GM18498 (cell line): ENCODE results near the gene BCAS4.
"Not testable (repeated sequence)": the region's sequence is repeated elsewhere in the genome, so short reads cannot be mapped to it uniquely, and the experiment has no call there.

Experiments
- ATAC-seq: cut with Tn5 transposase; IDR thresholded peaks from one replicate; pipeline ENCODE4 v1.9.1; 2021; ENCODE audit warnings: mild to moderate bottlenecking, moderate library complexity; ENCODE audit not compliant: unreplicated experiment

Gene BCAS4, protein sequence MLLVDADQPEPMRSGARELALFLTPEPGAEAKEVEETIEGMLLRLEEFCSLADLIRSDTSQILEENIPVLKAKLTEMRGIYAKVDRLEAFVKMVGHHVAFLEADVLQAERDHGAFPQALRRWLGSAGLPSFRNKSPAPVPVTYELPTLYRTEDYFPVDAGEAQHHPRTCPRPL

DNA sequence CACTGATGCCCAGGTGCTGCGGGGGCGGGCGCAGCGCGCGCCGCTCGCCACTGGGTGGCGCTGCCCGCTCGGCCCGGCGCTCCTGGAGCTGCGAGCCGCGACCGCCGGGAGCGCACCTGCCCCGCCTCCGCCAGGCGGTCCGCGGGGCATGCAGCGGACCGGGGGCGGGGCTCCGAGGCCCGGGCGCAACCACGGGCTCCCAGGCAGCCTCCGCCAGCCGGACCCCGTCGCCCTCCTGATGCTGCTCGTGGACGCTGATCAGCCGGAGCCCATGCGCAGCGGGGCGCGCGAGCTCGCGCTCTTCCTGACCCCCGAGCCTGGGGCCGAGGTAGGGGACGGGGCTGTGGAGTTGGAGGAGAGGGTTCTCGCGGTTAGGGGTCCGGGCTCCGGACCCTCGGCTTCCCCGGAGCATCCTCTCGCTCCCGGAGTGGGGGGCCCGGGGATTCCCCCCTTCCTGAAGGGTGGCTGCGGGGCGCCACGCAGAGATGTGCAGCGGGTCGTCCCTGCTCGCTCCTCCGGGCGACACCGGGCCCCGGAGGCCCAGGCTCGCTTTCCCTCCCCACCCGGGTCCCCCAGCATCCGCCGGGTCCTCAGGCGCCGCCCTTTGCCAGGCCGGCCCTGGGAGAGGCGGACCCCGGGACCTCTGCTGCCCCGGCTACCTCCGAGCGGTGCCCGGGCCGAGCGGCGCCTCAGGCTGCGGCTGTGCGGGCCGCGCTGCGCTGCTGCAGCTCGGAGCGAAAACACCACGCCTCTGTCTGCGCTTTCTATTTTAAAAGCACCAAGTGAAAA is at the start of gene BCAS4:
BCAS4 (plus strand) TSS at position 216 of the 789 bp plus-strand sequence; CDS start at position 239, 23 bp downstream.
- ATAC-seq = peak; percentile 82

DNA sequence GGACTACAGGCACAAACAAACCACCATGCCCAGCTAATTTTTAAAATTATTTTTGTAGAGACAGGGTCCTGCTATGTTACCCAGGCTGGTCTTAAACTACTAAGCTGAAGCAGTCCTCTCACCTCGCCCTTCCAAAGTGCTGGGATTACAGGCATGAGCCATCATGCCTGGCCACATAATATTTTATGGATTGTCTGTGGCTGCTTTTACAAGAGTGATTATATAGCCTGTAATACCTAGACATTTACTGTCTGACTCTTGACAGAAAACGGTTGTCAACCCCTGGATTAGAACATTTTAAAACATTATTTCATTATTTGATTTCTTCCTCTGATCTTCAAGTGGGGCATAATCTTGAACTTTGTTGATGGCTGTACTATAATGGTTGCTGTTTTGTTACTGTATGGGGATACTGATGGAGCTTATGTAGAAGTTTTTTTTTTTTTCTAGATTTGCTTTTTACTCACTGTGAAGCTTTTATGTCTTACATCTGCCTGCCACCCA is 49.2 kb upstream of the BCAS4 start:
- ATAC-seq = no peak

DNA sequence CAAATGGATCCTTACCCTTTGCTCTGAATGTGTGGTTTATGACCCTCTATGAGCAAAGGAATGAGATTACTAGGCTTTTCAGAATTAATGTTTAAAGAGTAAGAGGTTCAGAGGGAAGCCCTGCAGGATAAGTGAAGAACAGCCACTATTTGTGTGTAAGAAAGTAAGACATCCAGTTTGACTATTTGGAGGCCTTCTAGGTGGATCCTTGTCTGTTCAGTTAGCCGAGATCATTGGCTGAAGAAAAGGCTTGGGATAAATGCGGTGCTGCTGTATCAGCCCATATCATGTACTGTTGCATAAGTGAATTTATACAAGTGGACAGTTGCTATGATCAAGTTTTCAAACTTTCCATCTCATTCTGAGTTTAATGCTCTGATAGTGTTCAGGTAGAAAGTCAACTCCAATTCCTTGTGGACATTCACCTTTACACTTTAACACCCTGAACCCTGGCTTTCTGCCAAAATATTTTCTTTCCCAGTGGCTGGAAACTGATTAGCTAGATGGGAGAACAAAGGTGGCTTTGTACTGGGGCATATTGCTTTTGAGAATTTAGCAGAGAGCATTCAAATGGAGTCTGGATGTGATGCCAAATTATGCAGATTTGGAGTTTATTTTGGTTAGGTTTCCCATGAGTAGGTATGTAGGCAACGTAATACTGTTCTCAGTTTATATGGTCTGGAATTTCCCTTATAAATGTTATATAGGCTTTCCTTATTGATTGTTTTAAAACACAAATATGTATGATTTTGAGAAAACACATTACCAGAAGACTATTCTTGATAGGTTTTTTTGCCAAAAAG is 48.5 kb upstream of the BCAS4 start:
- no peak for ATAC-seq

DNA sequence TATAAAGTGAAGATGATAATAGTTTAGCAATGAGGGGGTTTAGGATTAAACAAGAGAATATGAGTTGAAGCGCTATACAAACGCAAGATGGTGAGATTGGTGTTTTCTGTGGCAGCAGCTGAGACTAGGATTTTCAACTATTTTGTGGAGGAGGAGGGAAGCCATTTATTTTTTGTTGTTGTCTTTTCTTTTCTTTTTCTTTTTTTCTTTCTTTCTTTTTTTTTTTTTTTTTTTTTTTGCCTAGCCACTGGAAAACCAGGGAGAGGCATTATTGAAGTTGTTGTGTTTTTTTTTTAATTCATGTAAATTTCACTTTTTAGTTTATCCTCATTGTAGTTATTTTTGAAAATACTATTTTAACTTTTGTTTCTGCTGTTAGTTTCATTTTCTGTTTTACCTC is 47.6 kb upstream of the BCAS4 start:
- ATAC-seq = no peak

DNA sequence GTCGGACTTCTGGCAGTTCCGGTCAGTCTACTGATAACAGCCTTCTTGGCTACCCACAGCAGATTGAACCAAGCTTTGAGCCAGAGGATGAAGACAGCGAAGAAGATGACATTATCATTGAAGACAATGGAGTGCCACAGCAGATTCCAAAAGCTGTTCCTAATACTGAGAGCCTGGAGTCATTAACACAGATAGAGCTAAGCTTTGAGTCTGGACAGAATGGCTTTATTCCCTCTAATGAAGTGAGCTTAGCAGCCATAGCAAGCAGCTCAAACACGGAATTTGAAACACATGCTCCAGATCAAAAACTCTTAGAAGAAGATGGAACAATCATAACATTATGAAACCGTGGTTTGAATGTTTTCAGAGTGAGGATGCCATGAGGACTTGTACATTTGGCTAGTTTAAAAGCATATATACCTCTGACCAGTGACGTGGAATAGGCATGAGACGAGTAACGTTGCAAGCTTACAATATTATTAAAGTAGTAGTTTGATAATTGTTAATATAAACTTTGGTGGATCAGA is 44.7 kb upstream of the BCAS4 start:
- no peak for ATAC-seq

DNA sequence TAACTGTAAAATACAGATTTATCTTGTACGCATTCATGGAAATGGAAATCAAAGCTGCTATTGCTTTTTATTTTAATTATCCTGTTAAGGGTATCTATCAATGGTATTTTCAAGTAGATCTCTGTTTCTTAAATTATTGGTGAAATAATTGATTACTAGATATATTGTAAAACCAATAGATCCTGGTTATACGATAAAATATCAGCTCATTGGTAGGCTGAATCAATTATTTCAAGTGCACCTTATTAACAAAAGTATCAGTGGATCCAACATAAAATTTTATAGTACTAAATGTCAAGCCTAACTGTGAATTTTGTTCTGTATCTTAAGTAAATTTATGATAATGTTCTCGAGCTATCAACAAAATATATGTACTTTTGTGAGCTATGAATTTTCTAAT is 41.7 kb upstream of the BCAS4 start:
- ATAC-seq = no peak

DNA sequence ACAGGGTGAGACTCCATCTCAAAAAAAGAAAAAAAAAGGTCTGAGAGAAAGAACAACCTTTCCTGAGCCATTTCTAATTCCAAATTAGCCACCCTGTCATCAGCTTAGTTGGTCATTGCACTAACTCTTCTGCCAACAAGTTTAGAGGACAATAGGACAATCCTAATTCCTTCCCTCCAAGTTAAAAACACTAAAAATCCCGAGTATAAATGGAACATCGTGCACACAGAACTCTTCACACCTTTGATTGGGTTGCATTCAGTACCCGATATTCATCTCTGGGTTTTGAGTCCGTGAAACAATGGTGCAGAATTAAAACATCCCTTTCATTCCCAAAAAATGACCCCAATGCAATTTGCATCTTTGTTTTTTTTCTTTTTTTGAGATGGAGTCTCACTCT is 40.4 kb upstream of the BCAS4 start:
- no peak for ATAC-seq

DNA sequence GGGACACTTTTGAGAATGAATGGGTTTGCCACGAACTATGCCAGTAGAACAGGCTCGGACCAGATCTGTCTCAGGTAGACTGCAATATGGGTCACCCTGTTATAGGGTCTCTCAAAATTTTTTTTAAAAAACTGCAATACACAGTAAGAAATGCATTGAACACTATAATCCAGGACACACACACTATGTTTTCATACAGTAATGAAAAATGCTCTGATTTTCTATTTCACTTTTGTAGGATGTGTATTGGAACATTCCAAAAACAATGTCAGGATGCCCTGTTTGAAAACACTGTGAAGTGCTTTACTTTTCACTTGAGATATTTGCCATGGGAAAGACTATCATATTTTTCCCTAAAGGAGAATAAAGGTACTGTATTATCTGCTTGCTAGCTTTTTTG is 38.4 kb upstream of the BCAS4 start:
- no peak for ATAC-seq

DNA sequence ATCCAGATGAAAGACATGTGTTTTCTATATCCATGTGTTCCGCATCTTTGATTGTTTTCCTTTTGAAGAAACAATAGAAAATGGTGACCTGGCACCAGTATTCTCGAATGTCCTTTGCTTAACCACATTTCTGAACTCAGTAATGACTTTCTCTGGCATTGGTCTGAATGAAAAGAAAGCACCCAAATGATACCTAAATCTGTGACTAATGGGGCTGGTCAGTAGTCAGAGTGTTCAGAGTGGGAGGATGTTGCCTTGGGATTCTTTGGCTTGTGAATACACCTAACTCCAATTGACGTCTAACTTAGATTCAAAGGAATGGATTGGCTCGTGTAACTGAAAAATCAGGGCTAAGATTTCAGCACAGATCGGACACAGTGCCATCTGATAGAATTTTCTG is 36.4 kb upstream of the BCAS4 start:
- no peak for ATAC-seq

DNA sequence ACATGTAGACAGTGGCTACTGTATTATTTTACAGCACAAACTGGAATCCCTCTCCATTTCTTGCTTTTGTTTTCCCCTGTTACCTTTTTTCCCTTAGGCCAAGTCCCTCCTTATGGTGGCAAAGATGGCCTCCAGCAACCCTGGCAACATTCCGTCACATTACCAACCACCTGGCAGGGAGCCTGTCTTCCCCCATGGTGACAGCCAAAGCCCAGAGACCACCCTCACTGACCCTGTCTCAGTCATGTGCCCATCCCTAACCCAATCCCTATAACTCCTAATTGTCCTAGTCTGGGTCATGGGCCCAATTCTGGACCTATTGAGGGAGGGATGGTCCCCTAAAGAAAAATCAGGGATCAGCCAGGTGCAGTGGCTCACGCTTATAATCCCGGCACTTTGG is 35.9 kb upstream of the BCAS4 start:
- ATAC-seq = no peak

DNA sequence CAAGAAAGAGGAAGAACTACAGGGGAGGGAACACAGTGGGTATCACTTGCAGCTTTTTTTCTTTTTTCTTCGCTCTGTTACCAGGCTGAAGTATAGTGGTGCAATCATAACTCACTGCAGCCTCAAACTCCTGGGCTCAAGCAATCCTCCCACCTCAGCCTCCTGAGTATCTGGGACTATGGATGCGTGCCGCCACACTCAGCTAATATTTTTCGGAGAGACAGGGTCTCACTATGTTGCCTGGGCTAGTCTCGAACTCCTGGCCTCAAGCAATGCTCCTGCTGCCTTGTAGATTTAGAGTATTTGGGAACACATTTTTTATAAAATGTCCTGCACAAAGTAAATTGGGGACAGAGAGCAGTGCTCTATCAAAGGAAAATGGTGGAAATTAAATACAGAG is 35.2 kb upstream of the BCAS4 start:
- no peak for ATAC-seq

DNA sequence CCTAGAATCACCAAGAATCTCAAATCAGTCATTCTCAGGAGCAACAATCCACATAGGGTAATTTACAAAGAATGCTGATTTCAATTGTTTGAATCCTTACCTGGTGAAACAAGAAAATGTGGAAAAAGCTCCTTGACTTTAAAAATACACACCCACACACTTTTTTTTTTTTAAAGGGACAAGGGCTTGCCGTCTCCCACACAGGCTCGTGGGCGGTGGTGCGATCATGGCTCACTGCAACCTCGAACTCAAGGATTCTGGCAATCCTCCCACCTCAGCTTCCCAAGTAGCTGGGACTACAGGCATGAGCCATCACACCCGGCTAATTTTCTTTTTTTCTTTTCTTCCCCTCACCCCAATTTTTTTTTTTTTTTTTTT is 32.8 kb upstream of the BCAS4 start:
- ATAC-seq = no peak

DNA sequence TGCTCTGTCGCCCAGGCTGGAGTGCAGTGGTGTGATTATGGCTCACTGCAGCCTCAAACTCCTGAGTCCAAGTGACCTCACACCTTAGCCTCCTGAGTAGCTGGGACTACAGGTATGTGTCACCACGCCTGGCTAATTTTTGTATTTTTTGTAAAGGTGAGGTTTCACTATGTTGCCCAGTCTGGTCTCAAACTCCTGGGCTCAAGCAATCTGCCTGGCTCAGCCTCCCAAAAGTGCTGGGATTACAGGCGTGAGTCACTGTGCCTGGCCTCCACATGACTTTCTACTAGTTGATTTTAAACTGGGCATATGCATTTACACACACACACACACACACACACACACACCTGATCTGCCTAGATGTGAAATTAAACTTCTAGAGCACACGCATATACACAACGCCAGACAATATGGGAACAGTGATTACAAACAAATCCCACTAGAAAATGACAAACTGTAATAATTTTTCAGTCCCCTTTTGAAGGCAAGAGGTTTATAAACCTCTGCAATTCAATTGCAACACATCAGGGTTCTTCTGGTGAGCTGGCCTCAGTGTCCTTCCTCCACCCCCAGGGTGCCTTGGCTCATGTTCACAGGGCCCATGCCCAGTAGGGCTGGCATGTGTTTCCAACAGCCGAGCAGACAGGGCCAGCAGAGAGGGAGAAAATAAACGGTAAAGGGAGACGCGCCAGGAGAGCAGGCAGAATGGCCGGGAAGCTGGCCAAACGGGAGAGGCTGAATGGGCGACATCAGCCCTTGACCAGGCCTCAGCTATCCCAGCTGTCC is 32.2 kb upstream of the BCAS4 start:
- no peak for ATAC-seq

DNA sequence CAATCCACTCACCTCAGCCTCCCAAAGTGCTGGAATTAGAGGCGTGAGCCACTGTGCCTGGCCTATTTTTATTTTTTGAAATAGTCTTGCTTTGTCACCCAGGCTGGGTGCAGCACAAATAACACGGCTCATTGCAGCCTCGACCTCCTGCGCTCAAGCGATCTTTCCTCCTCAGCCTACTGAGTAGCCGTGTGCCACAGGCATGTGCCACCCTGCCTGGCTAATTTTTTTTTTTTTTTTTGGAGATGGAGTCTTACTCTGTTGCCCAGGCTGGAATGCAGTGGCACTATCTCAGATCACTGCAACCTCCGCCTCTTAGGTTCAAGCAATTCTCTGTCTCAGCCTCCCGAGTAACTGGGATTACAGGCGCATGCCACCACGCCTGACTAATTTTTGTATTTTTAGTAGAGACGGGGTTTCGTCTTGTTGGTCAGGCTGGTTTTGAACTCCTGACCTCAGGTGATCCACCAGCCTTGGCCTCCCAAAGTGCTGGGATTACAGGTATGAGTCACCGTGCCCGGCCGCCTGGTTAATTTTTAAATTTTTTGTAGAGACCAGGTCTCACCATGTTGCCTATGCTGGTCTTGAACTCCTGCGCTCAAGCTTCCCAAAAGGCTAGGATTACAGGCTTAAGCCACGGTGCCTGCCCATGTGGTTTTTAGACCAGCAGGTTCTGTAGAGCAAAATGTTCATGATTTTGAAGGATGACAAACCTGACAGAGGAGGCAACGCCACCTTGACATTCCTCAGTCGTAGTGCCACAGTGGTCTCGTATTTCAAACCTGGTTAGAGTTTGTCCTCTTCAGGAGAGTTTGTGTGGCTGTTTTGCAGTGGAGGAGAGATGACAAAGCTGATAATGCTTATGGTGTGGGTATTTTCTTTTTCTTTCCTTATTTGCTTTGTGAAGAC is 31.1 kb upstream of the BCAS4 start:
- not testable (repeated sequence) for ATAC-seq

DNA sequence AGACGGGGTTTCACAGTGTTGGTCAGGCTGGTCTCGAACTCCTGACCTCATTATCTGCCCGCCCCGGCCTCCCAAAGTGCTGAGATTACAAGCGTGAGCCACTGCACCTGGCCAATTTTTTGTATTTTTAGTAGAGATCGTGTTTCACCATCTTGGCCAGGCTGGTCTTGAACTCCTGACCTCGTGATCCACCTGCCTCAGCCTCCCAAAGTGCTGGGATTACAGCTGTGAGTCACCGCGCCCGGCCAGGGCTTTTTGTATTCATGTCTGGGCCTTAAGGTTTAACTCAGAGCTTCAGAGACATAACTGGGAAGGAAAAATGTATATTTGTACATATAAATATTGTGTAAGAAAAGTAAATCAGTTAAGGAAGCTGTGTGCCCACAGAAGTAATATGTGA is 29.6 kb upstream of the BCAS4 start:
- not testable (repeated sequence) for ATAC-seq

DNA sequence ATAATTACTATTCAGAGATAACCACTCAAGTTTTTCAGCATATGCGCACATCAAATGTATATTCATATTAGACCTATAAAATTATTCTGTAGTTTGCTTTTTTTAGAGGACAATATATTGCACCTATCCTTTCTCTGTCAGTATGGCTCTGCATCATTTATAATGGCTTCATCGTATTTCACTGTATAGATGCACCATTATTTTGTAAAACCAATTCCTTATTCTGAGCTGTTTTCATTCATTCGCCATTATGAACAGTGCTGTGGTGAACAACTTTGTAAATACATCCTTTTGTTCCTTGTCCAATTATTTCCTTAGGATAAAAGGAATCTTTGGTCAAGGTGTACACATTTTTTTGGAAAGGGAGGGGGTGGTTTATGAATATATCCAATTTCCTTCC is 29.2 kb upstream of the BCAS4 start:
- no peak for ATAC-seq

DNA sequence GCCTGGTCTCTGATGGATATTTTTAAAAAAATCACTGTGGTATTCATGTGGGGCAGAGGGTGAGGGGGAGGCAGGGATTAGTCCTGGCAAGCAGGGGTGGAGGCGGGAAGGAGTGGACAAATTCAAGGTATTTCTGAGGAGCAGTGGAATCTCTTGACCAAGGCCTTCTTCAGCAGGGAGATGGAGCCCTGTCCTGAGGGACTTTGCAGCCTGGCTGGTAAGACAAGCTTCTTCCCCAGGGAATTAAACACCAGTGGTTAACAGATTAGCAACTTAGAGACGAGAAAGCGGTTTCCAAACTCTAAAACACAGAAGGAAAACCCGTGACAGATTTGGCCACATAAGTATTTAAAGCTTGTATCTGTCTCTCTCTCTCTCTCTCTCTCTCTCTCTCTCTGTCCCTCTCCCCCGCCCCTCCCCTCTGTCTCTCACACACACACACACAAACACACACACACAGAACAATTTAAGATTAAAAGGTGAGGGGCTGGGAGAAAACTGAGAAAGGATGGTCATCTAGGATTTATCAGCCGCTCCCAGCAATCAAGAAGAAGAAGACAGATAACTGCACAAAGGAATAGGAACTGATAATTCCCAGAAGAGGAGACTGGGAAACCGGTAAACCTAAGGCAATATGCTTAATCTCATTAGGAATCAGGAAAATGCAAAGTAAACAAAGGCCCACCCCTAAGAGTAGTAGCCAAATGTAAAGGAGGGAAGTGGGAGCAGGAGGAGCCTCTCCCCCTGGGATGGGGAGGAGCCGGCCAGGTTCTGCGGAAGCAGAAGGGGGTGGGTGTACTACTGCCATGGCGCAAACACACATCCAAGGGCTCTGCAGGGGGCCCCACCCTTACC is 27.7 kb upstream of the BCAS4 start:
- not testable (repeated sequence) for ATAC-seq

DNA sequence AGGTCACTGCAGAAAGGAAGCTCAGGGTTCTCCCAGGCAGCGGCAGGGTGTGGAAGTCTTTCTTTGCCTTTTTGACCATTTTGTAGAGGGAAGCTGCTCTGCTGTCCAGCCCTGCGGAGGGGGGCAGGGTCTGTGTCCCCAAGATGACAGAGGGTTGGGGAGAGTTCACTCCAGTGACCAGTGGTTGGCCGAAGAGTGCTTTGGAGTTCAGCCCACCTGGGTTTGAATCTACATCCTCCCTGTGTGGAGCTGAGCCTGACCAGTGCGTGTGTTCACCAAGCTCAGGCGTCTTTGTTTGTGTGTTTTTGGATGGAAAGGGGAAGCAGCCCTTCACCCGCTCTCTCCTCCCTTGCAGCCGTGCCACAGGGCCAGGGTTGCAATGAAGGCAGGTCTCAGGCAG is 25.9 kb upstream of the BCAS4 start:
- not testable (repeated sequence) for ATAC-seq
